AG09309 (cell line): ENCODE data around the gene SCNN1B.

ENCODE experiments used
- DNase-seq: peaks from one replicate; pipeline ENCODE4 v3.0.0-alpha.2; 2010; ENCODE audit warnings: low read depth
- H3K4me3 ChIP-seq: 2 replicates; pipeline ENCODE4 v1.5.1; 2011; ENCODE audit warnings: mild to moderate bottlenecking, low read depth, low read length, moderate library complexity; ENCODE audit not compliant: control insufficient read depth
- TF ChIP-seq, protein P1 (sequence below): IDR thresholded peaks from 2 replicates; pipeline ENCODE4 v1.5.1; 2011; ENCODE audit warnings: mild to moderate bottlenecking, low read depth, low read length, inconsistent platforms; ENCODE audit not compliant: insufficient read depth, control insufficient read depth; ENCODE audit errors: missing control alignments

The SCNN1B gene

DNA sequence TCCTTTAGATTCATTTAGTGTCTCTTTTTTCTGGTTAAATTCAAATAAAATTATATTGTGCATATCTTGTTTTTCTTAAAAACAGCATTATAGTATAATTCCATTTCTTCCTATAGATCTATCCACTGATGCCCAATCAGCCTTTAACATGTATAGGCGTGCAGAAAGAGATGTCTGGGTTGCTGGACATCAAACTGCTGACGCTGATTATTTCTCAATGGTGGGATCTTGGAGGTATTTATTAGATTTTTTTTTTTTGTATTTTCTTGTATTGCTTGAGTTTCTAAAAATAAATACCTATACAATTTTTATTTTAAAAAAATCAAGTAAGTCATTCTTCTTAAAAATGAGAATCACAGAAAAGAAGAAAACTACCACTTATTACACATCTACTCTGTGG, 100.0 kb downstream of the SCNN1B start:
- H3K4me3 ChIP-seq: no peak overlapping the region
- no peak for DNase-seq
- TF ChIP-seq, protein P1, sequence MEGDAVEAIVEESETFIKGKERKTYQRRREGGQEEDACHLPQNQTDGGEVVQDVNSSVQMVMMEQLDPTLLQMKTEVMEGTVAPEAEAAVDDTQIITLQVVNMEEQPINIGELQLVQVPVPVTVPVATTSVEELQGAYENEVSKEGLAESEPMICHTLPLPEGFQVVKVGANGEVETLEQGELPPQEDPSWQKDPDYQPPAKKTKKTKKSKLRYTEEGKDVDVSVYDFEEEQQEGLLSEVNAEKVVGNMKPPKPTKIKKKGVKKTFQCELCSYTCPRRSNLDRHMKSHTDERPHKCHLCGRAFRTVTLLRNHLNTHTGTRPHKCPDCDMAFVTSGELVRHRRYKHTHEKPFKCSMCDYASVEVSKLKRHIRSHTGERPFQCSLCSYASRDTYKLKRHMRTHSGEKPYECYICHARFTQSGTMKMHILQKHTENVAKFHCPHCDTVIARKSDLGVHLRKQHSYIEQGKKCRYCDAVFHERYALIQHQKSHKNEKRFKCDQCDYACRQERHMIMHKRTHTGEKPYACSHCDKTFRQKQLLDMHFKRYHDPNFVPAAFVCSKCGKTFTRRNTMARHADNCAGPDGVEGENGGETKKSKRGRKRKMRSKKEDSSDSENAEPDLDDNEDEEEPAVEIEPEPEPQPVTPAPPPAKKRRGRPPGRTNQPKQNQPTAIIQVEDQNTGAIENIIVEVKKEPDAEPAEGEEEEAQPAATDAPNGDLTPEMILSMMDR: no peak

DNA sequence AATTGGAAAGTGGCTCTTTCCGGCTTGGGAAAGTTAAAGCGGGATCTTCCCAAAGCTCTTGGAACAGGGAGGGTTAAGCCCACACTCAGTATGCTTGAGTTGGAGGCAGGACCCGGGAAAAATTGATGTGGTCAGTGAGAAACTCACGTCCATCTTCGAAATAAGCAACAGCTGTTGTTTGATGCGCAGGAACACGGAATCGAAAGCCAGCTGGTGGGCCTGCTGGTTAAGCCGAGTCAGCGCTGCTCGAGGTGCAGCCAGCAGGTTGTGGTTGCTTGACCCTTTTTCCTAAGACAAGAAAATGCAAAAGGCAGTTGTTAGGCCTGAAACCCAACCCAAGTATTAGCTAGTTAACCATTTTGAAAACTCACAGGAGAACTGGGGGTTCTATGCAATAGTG, 101.4 kb downstream of the SCNN1B start:
- DNase-seq: no peak
- no peak overlapping the region for H3K4me3 ChIP-seq
- TF ChIP-seq, protein P1: no peak

DNA sequence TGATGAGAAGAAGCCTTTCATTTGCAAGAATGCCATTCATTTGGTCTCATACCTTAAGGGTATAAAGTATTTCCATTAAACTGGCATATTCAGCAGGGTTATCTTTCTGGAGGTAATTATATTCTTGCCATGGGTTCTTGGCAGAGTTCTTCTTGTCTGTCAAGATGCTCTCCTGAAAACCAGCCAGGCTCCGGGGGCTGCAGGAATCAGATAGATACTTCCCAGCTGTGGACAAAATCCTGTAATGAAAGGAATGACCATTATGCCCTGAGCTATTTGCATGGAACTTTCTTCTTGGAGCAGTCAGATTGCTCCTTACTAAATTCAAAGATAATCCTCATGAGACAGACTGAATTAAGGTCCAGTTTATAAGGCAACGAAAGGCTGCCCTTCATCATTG, 103.9 kb downstream of the SCNN1B start:
- H3K4me3 ChIP-seq: no peak overlapping the region
- TF ChIP-seq, protein P1: no peak
- DNase-seq: no peak

DNA sequence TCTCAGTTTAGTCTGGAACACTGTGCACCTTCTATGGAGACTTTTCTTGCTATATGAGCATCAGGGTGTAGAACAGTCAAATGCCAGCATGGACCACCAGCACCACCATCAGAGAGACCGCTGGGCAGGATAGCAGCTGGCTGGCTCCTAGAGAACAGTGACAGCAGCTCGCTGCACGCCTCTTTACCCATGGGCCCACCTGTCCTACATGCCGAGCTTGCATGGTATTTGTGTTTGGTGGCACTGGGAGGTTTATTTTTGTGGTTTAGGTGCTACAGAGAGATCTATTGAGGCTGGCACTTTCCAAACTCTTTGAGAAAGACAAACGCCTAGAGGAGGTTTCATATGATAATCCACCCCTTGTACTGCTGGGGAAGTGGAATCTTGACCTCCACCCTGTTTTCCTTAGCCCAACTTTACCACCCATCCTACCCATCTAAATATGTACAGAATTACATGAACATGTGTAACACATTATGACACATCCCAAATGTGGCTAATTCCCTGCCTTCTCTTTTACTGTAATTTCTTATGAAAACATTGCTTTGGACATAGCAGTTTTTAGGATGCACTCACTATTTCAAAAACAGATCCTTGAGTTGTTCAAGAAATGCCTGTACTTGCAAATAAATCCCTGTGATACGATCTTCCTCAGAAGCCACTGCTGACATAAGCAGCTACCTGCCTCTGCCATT, 104.6 kb downstream of the SCNN1B start:
- TF ChIP-seq, protein P1: no peak
- DNase-seq: no peak
- H3K4me3 ChIP-seq: no peak overlapping the region

DNA sequence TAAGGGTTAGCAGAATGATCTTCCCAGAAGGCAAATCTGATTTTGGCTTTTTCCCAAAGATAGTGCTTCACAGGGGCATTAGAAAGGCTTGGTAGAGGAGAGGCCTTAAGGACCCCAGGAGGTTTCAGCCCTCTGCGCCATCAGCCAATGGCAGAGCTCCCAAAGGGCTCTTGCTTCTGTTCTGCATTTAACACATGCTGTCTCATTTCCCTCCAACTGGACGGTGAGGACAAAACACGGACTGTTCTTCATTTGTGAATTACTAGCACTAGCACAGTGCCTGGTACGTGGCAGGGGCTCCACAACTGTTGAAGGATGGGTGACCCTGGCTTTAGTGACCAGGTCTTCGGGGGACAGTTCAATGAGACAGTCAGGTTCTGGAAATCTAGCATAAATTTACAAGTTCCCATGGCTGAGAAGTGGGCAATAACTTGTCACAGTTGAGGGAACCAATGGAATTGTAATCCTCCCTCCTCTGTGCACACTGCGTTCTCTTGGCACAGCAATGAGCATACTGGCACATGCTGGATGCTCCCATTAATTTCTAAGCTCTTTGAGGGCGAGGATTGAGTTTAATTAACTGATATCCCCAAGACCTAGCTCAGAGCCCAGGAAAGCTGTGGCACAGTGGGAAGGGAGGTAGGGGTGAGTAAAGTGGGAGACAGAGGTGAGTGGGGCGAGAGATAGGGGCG, 105.5 kb downstream of the SCNN1B start:
- TF ChIP-seq, protein P1: no peak
- no peak overlapping the region for H3K4me3 ChIP-seq
- DNase-seq: no peak

DNA sequence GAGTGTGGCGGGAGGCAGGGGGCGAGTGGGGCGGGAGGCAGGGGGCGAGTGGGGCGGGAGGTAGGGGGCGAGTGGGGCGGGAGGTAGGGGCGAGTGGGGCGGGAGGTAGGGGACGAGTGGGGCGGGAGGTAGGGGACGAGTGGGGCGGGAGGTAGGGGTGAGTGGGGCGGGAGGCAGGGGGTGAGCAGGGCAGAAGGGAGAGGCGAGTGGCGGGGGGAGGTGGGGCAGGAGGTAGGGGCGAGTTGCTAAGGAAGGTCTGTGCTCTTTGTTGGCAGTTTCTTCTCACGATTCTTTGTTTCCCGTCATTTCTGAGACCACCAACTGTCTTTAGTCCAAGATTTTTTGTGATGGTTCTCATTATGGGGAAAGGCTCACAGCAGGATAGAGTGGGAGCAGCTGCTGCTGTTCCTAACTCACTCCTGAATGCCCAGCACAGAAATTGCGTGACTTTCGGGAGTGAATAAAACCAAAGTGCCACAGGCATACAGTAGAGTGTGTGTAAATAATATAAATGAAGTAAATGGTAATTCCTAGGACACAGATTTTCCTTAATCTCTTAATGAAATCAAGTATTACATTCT, 106.2 kb downstream of the SCNN1B start:
- DNase-seq: no peak
- TF ChIP-seq, protein P1: no peak
- H3K4me3 ChIP-seq: no peak overlapping the region
